HG03558 (cell line): ENCODE measurements around the gene CDH1.
"Not testable (repeated sequence)": the region's sequence is repeated elsewhere in the genome, so short reads cannot be mapped to it uniquely, and the experiment has no call there.

Experiments
- ATAC-seq: cut with Tn5 transposase; IDR thresholded peaks from one replicate; pipeline ENCODE4 v1.9.1; 2021; ENCODE audit warnings: moderate number of reproducible peaks; ENCODE audit not compliant: unreplicated experiment; ENCODE audit errors: extremely low read depth

Gene CDH1

DNA sequence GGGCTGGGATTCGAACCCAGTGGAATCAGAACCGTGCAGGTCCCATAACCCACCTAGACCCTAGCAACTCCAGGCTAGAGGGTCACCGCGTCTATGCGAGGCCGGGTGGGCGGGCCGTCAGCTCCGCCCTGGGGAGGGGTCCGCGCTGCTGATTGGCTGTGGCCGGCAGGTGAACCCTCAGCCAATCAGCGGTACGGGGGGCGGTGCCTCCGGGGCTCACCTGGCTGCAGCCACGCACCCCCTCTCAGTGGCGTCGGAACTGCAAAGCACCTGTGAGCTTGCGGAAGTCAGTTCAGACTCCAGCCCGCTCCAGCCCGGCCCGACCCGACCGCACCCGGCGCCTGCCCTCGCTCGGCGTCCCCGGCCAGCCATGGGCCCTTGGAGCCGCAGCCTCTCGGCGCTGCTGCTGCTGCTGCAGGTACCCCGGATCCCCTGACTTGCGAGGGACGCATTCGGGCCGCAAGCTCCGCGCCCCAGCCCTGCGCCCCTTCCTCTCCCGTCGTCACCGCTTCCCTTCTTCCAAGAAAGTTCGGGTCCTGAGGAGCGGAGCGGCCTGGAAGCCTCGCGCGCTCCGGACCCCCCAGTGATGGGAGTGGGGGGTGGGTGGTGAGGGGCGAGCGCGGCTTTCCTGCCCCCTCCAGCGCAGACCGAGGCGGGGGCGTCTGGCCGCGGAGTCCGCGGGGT lies at the start of gene CDH1:
CDH1 (plus strand) TSS at position 247 of the 684 bp plus-strand sequence; CDS start at position 371, 124 bp downstream.
- no peak for ATAC-seq

GRCh38 chr16:68689921-68690320 lies 47.2 kb upstream of the CDH1 start:
- ATAC-seq, result no peak

- no peak for ATAC-seq
Observed at GRCh38 chr16:68695575-68695974, 41.5 kb upstream of the CDH1 start.

DNA sequence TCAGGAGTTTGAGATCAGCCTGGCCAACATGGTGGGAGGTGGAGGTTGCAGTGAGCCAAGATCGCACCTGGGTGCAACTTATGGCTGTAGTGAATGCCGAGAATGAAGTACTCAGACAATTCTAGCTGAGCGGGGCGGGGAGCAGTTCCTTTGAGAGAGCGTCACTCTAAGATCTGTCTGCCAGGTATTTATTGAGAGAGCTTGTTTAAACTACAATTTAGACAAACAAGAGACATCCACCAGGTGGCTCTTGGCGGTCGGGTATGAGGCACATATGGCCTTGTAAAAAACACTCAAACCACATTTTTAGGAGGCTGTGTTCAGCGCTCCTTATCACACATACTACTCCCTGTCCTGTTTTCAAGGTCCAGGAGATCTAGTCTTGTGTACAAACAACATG lies 40.6 kb upstream of the CDH1 start:
- ATAC-seq, result no peak

DNA sequence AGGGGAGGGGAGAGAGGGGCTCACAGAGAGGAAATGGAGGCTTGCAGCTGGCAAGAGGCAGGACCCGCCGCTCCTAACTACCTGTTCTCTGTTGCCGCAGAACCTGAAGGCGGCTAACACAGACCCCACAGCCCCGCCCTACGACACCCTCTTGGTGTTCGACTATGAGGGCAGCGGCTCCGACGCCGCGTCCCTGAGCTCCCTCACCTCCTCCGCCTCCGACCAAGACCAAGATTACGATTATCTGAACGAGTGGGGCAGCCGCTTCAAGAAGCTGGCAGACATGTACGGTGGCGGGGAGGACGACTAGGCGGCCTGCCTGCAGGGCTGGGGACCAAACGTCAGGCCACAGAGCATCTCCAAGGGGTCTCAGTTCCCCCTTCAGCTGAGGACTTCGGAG lies 39.0 kb upstream of the CDH1 start:
- ATAC-seq, result no peak

- no peak for ATAC-seq
Observed at GRCh38 chr16:68700120-68700519, 37.0 kb upstream of the CDH1 start.

- no peak for ATAC-seq
Observed at GRCh38 chr16:68700831-68701230, 36.3 kb upstream of the CDH1 start.

DNA sequence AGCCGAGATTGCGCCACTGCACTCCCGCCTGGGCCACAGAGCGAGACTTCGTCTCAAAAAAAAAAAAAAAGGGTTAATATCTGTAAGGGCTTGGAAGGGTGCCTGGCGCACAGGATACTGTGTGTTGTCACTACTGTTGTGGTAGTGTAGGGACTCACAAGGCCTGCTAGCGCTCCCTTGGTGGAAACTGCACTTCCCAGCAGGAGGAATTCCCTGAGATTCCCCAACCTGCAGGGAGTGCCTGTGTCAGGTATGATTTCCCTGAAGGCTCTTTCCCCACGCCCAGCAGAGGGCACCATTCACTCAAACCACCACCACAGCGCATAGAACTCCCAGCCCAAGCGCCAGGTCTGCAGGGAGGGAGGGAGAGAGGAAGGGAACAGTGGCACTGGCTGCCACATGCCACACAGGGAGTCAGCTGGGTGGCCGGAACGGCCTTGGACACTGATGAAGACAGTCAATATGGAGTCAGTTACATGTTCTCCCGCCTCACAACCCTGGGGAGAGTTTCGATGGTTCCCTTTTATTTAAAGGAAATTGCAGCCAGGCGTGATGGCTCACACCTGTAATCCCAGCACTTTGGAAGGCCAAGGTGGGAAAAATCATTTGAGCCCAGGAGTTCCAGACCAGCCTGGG lies 32.7 kb upstream of the CDH1 start:
- no peak for ATAC-seq

DNA sequence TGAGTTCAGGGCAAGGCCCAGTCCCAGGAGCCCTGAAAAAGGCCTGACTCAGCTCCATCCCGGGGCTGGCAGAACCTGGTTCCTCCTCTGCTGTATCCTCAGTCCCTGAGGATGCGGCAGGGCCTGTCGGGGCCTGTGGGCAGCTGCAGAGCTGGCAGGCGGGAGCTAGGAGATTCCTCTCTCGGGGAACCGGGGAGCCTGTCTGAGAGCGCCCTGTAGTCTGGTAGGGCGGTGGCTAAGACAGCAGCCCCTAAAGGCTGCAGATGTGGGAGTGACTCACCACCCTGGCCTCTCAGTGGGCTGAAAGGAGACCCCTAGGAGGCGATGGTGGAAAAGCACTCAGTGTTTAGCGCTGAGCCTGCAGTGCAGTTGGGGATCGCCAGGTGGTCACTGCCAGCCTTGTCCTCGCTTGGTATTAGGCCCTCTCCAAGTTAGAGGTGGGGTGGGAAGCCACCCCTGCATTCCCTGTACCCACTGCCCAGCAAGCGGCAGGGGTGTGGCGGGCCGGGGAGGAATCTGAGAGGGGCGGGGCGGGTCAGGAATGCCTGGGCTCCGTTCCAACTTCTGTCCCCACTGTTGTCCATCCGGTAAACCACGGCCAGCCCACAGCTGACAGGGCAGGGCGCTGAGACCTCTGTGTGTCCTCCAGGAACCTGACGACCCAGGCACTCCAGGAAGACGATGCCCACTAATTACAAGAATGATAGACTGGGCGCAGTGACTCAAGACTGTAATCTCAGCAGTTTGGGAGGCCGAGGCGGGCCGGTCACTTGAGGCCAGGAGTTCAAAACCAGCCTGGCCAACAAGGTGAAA lies 29.5 kb upstream of the CDH1 start:
- no peak for ATAC-seq

DNA sequence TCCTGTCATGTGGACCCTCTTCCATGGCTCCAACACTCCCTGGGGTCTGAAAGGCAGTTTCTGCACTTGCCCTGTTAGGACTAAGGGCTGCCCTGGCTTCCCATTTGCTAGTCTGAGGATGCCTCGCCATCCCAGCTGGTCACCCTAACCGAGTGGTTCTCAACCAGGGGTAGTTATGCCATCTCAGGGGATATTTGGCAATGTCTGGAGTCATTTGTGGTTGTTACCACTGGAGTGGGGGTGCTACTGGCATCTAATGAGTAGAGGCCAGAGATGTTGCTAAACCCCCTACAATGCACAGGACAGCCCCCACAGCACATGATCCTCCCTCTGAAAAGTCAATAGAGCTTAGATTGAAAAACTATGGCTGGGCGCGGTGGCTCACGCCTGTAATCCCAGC lies 26.9 kb upstream of the CDH1 start:
- no peak for ATAC-seq

DNA sequence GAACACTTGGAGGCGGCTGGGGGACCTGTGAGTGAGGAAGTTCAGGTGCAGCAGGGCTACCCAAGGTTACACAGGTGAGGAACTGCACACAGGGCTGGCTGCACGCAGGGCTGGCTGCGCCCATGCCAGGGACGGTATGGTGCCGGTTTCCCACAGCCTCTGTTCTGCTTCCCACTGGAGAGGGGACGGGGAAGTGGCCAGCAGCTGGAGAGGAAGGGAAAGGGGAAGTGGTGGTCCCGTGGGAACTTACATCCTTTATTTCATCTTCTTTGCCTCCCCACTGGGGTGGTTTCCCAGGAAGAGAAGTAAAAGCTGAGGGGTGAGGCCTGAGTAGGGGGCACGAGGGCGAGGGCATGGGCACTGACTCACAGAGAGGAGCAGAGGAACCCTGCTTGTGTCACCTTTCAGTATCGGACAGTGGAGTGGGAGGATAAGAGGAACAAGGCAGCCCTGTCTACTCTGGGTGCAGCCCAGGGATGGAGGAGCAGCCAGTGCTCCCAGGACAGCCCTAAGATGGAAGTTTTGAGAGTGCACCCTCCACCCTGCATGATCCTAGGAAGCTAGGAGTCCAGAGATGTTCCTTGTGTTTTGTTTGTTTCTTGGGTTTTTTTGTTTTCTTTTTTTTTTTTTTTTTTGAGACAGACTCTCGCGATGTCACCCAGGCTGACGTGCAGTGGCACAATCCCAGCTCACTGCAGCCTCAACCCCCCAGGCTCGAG lies 25.5 kb upstream of the CDH1 start:
- no peak for ATAC-seq

DNA sequence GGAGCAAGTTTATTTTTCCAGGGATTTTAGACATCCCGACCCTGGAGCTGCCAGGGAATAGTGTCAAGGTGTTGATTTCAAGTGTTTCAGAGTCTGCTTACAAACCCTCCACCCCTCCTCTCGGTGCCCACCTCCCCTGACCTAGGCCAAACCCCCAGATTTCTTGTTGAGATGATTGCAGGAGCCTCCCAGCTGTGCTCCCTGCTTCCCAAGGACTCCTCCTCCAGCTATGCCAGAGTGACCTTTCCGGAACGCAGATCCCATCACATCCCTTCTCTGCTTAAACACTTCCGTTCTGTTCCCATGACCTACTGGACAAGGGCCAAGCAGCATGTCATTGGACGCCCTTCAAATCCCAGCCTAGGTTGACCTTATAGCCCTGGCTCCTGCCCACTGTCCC lies 23.7 kb upstream of the CDH1 start:
- ATAC-seq, result no peak

GRCh38 chr16:68715471-68715870 lies 21.6 kb upstream of the CDH1 start:
- no peak for ATAC-seq

GRCh38 chr16:68716516-68716915 lies 20.6 kb upstream of the CDH1 start:
- not testable (repeated sequence) for ATAC-seq

DNA sequence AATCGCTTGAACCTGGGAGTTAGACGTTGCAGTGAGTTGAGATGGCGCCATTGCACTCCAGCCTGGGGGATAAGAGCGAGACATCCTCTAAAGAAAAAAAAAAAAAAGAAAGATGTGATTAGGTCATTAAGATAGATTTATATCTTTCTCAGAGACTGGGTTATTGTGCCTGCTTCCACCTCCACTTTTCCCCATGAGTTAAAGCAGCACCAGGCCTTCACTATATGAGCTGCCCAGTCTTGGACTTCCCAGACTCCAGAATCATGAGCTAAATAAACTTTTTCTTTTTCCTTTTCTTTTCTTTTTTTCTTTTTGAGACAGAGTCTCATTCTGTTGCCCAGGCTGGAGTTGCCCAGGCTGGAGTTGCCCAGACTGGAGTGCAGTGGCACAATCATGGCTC lies 19.4 kb upstream of the CDH1 start:
- ATAC-seq, result no peak

DNA sequence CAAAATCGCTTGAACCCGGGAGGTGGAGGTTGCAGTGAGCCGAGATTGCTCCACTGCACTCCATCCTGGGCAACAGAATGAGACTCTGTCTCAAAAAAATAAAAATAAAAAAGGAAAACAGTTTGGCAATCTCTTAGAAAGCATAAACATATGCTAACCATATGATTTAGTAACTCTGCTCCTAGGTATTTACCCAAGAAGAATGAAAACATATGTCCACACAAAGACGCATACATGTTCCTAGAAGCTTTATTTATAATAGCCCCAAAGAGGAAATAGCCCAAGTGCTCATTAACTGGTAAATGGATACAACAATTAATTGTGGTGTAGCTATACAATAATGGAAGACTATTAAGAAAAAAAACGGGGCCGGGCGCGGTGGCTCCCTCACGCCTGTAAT lies 18.5 kb upstream of the CDH1 start:
- no peak for ATAC-seq

DNA sequence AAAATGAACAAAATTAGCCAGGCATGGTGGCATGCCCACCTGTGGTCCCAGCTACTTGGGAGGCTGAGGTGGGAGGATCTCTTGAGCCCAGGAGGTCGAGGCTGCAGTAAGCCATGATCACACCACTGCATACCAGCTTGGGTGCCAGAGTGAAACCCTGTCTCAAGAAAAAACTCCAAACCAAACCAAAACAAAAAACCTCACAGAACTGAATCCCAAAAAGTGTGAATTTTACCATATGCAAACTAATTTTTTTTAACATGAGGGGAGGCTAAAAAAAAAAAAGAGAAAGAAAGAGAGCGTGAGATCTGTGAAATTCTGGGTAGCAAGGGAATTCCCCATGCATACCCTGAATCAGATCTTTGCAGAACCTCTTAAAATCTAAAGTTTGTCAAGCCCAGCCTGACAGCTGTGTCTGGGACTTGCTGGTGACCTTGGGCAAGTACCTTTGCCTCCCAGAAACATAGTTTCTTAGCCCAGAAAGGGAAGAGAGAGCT lies 17.1 kb upstream of the CDH1 start:
- peak; percentile 78 for ATAC-seq

DNA sequence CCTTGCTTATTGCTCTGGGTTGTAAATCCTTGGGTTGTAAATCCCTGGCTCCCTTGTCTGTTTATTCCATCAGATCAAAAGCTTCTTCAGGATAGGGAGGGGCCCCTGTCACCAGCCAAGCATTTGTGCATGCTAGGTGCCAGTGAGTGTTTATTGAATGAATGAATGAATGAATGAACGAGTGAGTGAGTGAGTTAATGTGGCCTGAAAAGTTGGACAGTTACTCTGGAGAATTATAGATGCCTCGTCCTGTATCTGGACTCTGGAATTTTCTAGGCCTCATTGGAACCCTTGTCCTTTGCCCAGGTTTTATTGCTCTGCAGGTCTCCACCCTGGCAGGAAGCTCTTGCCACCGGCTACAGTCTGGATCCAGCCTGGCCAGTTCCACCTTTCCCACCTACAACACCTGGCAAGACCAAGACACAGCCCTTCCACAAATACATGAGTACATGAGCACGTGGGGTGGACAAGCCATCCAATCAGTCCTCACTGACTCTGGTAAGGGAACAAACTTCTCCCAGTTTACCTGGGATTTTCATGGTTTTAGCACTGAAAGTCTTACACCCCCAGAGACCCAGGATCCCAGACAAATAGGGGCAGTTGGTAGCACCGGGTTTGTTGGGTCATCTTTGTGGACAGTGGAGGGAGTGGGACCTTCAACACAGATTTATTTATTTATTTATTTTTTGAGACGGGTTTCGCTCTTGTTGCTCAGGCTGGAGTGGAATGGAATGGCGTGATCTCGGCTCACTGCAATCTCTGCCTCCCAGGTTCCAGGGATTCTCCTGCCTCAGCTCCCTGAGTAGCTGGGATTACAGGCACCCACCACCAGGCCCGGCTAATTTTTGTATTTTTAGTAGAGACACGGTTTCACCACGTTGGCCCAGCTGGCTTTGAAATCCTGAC lies 14.7 kb upstream of the CDH1 start:
- ATAC-seq, result no peak

- no peak for ATAC-seq
Observed at GRCh38 chr16:68724797-68725196, 12.3 kb upstream of the CDH1 start.

DNA sequence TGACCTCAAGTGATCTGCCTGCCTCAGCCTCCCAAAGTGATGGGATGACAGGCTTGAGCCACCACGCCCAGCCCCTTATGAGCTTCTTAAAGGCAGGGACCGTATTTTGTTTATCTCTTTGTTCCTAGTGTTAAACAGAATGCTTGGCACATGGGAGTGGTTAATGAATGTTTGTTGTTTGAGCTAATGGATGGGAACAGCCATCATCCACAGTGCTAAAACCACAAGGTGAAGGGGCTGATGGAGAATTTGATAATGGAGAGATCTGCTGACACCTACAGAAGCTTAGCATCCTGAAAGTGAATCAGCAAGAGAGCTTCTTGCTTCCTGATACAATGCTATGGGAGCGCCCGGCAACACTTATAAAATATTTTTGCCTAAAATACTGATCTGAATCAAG lies 8.6 kb upstream of the CDH1 start:
- ATAC-seq, result no peak
